ENCODE measurements around the gene FAM107B. TPM values are rescaled to one million over a fixed set of nuclear protein-coding genes. Genes with fewer than 3 reads are reported as not detected.

Gene FAM107B
- total RNA-seq, 3 donors from 2014 or later: 104 to 131 (median 114) TPM

GRCh38 chr10:14556285-14556956 lies 218.3 kb downstream of the FAM107B start:
- Mint-ChIP-seq H3K4me3 (peak overlapping the region; percentile 44), H3K36me3 (ENCODE audit: insufficient read depth) (peaks cover 32% of the 10 kb centered on the region)
- peak in 1 of 2 donors; percentile 22 for ATAC-seq

GRCh38 chr10:14555807-14556206 lies 218.9 kb downstream of the FAM107B start:
- H3K36me3 Mint-ChIP-seq (ENCODE audit: insufficient read depth): peaks cover 32% of the 10 kb centered on the region
- peaks cover 91% of the 10 kb centered on the region for H3K4me1 Mint-ChIP-seq (ENCODE audit: low read depth)
- peak overlapping the region; percentile 44 for H3K4me3 Mint-ChIP-seq

More at GRCh38 chr10:14556285-14556956, 218.3 kb downstream of the FAM107B start:
- H3K4me1 Mint-ChIP-seq (ENCODE audit: low read depth): peaks cover 91% of the 10 kb centered on the region
- H3K9me3 Mint-ChIP-seq: no peaks in the 10 kb centered on the region
- no peaks in the 10 kb centered on the region for H3K27me3 Mint-ChIP-seq (ENCODE audit: low read depth)
- DNase-seq: no peak

GRCh38 chr10:14554491-14555205 lies 220.0 kb downstream of the FAM107B start:
- peaks cover 34% of the 10 kb centered on the region for H3K36me3 Mint-ChIP-seq (ENCODE audit: insufficient read depth)

More at GRCh38 chr10:14555807-14556206, 218.9 kb downstream of the FAM107B start:
- Mint-ChIP-seq H3K9me3 (no peaks in the 10 kb centered on the region), H3K27me3 (ENCODE audit: low read depth) (no peaks in the 10 kb centered on the region)
- ATAC-seq (no peak), DNase-seq (no peak)

GRCh38 chr10:14554091-14554490 lies 220.6 kb downstream of the FAM107B start:
- DNase-seq (no peak), ATAC-seq (no peak)
- Mint-ChIP-seq H3K9me3 (no peaks in the 10 kb centered on the region), H3K4me1 (ENCODE audit: low read depth) (peaks cover 91% of the 10 kb centered on the region), H3K27me3 (ENCODE audit: low read depth) (no peaks in the 10 kb centered on the region), H3K4me3 (no peak overlapping the region), H3K36me3 (ENCODE audit: insufficient read depth) (peaks cover 37% of the 10 kb centered on the region)

More at GRCh38 chr10:14554491-14555205, 220.0 kb downstream of the FAM107B start:
- DNase-seq (no peak), ATAC-seq (peak in 1 of 2 donors; percentile 66)
- Mint-ChIP-seq H3K9me3 (no peaks in the 10 kb centered on the region), H3K27me3 (ENCODE audit: low read depth) (no peaks in the 10 kb centered on the region), H3K4me3 (peak overlapping the region; percentile 42), H3K4me1 (ENCODE audit: low read depth) (peaks cover 91% of the 10 kb centered on the region)

GRCh38 chr10:14553448-14553847 lies 221.2 kb downstream of the FAM107B start:
- peaks cover 91% of the 10 kb centered on the region for H3K4me1 Mint-ChIP-seq (ENCODE audit: low read depth)
- H3K27me3 Mint-ChIP-seq (ENCODE audit: low read depth): no peaks in the 10 kb centered on the region
- H3K4me3 Mint-ChIP-seq: peak overlapping the region; percentile 25
- ATAC-seq (peak; percentile 16 to 52), DNase-seq (no peak)
- H3K9me3 Mint-ChIP-seq: no peaks in the 10 kb centered on the region
- peaks cover 40% of the 10 kb centered on the region for H3K36me3 Mint-ChIP-seq (ENCODE audit: insufficient read depth)

- H3K4me1 Mint-ChIP-seq (ENCODE audit: low read depth): peaks cover 87% of the 10 kb centered on the region
- peak overlapping the region; percentile 59 for H3K4me3 Mint-ChIP-seq
- ATAC-seq (no peak), DNase-seq (no peak)
- H3K27me3 Mint-ChIP-seq (ENCODE audit: low read depth): no peaks in the 10 kb centered on the region
- H3K36me3 Mint-ChIP-seq (ENCODE audit: insufficient read depth): peaks cover 41% of the 10 kb centered on the region
- no peaks in the 10 kb centered on the region for H3K9me3 Mint-ChIP-seq
Measured at GRCh38 chr10:14552015-14552414, 222.7 kb downstream of the FAM107B start.

- DNase-seq: no peak
- Mint-ChIP-seq H3K27me3 (ENCODE audit: low read depth) (no peaks in the 10 kb centered on the region), H3K36me3 (ENCODE audit: insufficient read depth) (peaks cover 45% of the 10 kb centered on the region), H3K4me1 (ENCODE audit: low read depth) (peaks cover 86% of the 10 kb centered on the region), H3K4me3 (peak overlapping the region; percentile 13), H3K9me3 (no peaks in the 10 kb centered on the region)
- peak in 1 of 2 donors; percentile 13 for ATAC-seq
Measured at GRCh38 chr10:14550471-14550981, 224.2 kb downstream of the FAM107B start.

GRCh38 chr10:14549496-14549895 lies 225.2 kb downstream of the FAM107B start:
- Mint-ChIP-seq H3K27me3 (ENCODE audit: low read depth) (no peaks in the 10 kb centered on the region), H3K36me3 (ENCODE audit: insufficient read depth) (peaks cover 46% of the 10 kb centered on the region), H3K4me3 (no peak overlapping the region), H3K9me3 (no peaks in the 10 kb centered on the region), H3K4me1 (ENCODE audit: low read depth) (peaks cover 86% of the 10 kb centered on the region)
- ATAC-seq (no peak), DNase-seq (no peak)

GRCh38 chr10:14548970-14549369 lies 225.7 kb downstream of the FAM107B start:
- Mint-ChIP-seq H3K27me3 (ENCODE audit: low read depth) (no peaks in the 10 kb centered on the region), H3K4me1 (ENCODE audit: low read depth) (peaks cover 86% of the 10 kb centered on the region), H3K36me3 (ENCODE audit: insufficient read depth) (peaks cover 46% of the 10 kb centered on the region), H3K9me3 (no peaks in the 10 kb centered on the region), H3K4me3 (no peak overlapping the region)
- DNase-seq (no peak), ATAC-seq (no peak)

GRCh38 chr10:14548474-14548873 lies 226.2 kb downstream of the FAM107B start:
- Mint-ChIP-seq H3K4me3 (no peak overlapping the region), H3K36me3 (ENCODE audit: insufficient read depth) (peaks cover 46% of the 10 kb centered on the region), H3K4me1 (ENCODE audit: low read depth) (peaks cover 87% of the 10 kb centered on the region), H3K27me3 (ENCODE audit: low read depth) (no peaks in the 10 kb centered on the region), H3K9me3 (no peaks in the 10 kb centered on the region)
- ATAC-seq (no peak), DNase-seq (no peak)

- DNase-seq (no peak), ATAC-seq (no peak)
- H3K4me3 Mint-ChIP-seq: no peak overlapping the region
- H3K36me3 Mint-ChIP-seq (ENCODE audit: insufficient read depth): peaks cover 39% of the 10 kb centered on the region
- H3K9me3 Mint-ChIP-seq: no peaks in the 10 kb centered on the region
- H3K27me3 Mint-ChIP-seq (ENCODE audit: low read depth): no peaks in the 10 kb centered on the region
- H3K4me1 Mint-ChIP-seq (ENCODE audit: low read depth): peaks cover 87% of the 10 kb centered on the region
Measured at GRCh38 chr10:14547816-14548215, 226.9 kb downstream of the FAM107B start.

- Mint-ChIP-seq H3K9me3 (no peaks in the 10 kb centered on the region), H3K4me3 (no peak overlapping the region), H3K27me3 (ENCODE audit: low read depth) (no peaks in the 10 kb centered on the region), H3K4me1 (ENCODE audit: low read depth) (peaks cover 86% of the 10 kb centered on the region), H3K36me3 (ENCODE audit: insufficient read depth) (peaks cover 40% of the 10 kb centered on the region)
- ATAC-seq (no peak), DNase-seq (no peak)
Measured at GRCh38 chr10:14545827-14546226, 228.9 kb downstream of the FAM107B start.

GRCh38 chr10:14543904-14544210 lies 230.8 kb downstream of the FAM107B start:
- H3K4me3 Mint-ChIP-seq: peak overlapping the region; percentile 65
- H3K4me1 Mint-ChIP-seq (ENCODE audit: low read depth): peaks cover 88% of the 10 kb centered on the region
- H3K36me3 Mint-ChIP-seq (ENCODE audit: insufficient read depth): peaks cover 41% of the 10 kb centered on the region
- no peaks in the 10 kb centered on the region for H3K9me3 Mint-ChIP-seq
- H3K27me3 Mint-ChIP-seq (ENCODE audit: low read depth): no peaks in the 10 kb centered on the region
- no peak for DNase-seq
- ATAC-seq: no peak

- ATAC-seq (peak; percentile 77 to 86), DNase-seq (no peak)
- H3K9me3 Mint-ChIP-seq: no peaks in the 10 kb centered on the region
- peaks cover 44% of the 10 kb centered on the region for H3K36me3 Mint-ChIP-seq (ENCODE audit: insufficient read depth)
- H3K4me1 Mint-ChIP-seq (ENCODE audit: low read depth): peaks cover 84% of the 10 kb centered on the region
- no peaks in the 10 kb centered on the region for H3K27me3 Mint-ChIP-seq (ENCODE audit: low read depth)
- H3K4me3 Mint-ChIP-seq: peak overlapping the region; percentile 65
Measured at GRCh38 chr10:14543046-14543903, 231.4 kb downstream of the FAM107B start.

All from activated T-cell treated with anti-CD3 and anti-CD28 coated beads, Interleukin-2, amount 50 U/mL, for 4 hours (primary cell).